GM18519 (cell line): ENCODE results near the gene SCYL1.
"Not testable (repeated sequence)": the region's sequence is repeated elsewhere in the genome, so short reads cannot be mapped to it uniquely, and the experiment has no call there.

Experiments used
- ATAC-seq: cut with Tn5 transposase; IDR thresholded peaks from one replicate; pipeline ENCODE4 v1.9.1; 2021; ENCODE audit warnings: mild to moderate bottlenecking, moderate library complexity; ENCODE audit not compliant: unreplicated experiment, low FRiP score

The SCYL1 gene

DNA sequence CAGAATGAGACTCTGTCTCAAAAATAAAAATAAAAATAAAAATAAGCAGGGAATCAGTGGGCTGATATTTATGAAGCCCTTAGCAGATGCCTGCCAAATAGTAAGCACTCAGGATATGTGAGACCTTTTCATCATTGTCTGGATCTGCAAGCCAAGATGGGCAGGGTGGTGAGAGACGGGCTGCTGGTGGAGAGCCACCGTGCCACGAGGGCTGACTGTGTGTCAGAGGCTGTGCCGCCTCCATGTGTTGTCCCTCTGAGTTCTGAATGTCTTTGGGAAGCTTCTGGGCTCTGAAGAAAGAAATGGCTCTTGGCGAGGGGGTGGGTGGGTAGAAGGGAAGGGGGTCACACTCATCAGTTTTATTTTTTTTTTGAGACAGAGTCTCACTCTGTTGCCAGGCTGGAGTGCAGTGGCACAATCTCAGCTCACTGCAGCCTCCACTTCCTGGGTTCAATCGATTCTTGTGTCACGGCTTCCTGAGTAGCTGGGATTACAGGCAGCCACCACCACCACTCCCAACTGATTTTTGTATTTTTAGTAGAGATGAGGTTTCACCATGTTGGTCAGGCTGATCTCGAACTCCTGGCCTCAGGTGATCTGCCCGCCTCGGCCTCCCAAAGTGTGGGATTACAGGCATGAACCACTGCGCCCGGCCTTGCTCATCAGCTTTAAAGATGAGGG is 40.1 kb downstream of the SCYL1 start:
- not testable (repeated sequence) for ATAC-seq

DNA sequence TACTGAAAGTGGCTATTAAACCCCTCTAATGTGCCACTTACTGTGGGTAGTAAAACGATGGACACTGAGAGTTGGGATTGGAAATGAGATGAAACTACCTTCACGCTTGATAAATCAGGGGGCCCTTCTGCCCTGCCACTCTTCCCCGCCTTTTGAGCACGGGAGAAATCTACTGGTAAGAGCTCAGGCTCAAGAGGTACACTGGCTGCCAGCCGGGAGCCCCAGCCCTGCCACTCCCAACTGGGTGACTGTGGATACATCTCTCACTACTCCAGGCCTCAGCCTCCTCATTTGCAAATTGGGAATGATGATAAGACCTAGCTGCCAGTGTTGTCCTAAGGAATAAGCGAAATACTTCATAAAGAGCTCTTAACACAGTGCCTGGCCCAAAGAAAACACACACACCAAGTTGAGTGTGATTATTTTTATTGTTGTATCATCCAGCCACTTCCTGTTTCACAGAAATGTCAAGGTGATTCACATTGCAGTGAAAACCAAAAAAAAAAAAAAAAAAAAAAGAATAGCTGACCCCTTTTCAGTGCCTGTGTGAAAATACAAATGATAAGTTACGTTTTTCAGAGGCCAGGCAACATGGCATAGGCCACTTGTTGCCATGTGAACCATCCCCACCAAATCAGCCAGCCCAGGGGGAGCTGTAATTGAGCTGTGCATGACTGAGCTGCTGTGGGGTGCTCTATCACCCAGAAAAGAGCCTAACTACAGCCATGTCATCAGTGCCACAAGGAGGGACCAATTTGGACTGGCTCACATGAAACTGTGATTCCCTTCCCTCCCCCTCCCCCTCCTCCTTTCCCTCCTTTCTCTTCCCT is 41.0 kb downstream of the SCYL1 start:
- ATAC-seq: no peak

- no peak for ATAC-seq
Measured at GRCh38 chr11:65569164-65569972, 44.5 kb downstream of the SCYL1 start.

- ATAC-seq: peak; percentile 49
Measured at GRCh38 chr11:65569973-65570918, 45.4 kb downstream of the SCYL1 start, which contains the start of gene ZNRD2. TSS of gene ZNRD2 (plus strand) at chr11:65570477. CDS start at chr11:65570492, 15 bp downstream.

GRCh38 chr11:65571420-65571819 is 46.5 kb downstream of the SCYL1 start:
- ATAC-seq: no peak

GRCh38 chr11:65571940-65572339 is 47.1 kb downstream of the SCYL1 start:
- no peak for ATAC-seq

GRCh38 chr11:65572356-65573051 is 47.6 kb downstream of the SCYL1 start, which contains the start of gene FAM89B:
TSS of gene FAM89B (plus strand) at chr11:65572538. CDS start at chr11:65572670, 132 bp downstream.
- no peak for ATAC-seq

DNA sequence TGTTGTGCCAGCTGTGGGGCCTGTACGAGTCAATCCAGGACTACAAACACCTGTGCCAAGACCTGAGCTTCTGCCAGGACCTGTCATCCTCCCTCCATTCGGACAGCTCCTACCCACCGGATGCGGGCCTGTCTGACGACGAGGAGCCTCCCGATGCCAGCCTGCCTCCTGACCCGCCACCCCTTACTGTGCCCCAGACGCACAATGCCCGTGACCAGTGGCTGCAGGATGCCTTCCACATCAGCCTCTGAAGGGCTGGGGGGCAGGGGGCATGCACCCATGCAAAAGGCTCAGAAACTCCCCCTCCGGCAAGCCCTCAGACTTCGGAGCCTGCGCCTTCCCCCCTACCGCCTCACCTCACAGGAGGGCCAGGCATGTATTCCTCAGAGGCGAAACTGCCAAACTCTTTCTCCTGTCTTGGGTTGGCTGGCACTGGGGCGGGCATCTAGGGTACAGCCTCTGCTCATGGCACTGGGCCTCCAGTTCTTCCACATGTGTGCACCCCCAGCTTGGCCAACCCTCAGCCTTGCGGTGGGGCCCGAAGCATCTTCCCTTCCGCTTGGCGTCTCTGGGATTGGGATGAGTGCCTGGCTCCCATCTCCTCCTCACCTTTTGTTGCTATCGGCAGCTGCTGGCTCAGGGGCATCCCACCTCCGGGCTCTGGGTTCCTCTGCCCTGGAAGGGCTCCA is 48.7 kb downstream of the SCYL1 start:
- ATAC-seq: no peak

DNA sequence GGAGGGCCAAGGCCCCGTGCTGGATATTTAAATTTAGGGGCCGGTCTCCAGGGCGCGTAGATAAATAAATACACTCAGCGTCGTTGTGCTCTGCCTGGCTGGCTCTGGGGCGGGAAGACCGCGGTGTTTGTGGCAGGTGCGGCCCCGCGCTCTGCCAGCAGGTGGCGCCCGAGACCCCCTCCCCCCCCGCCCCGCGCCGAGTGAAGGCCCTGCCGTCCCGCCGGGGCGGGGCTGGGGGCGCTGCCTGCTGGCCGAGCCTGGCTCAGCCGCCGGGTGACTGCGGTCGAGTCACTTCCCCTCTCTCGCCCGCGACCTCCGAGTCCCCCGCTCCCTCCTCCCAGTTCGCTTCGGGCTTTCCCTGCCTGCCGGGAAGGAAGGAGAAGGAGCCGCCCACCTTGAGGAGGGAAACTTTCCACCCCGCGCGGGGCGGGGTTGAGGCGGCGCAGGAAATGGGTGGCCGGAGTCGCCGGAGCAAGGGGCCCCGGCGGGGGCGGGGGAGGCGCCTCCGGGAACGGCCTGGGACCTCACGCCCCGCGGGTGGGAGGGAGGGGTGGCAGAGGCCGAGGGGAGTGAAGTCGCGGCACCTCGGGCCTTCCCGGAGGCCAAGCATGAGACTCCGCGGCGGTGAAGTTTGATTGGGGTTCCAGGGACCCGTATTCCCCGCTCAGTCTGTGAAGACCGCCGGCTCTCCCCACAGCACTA is 49.4 kb downstream of the SCYL1 start:
- no peak for ATAC-seq

- no peak for ATAC-seq
Measured at GRCh38 chr11:65574811-65575567, 50.1 kb downstream of the SCYL1 start.

DNA sequence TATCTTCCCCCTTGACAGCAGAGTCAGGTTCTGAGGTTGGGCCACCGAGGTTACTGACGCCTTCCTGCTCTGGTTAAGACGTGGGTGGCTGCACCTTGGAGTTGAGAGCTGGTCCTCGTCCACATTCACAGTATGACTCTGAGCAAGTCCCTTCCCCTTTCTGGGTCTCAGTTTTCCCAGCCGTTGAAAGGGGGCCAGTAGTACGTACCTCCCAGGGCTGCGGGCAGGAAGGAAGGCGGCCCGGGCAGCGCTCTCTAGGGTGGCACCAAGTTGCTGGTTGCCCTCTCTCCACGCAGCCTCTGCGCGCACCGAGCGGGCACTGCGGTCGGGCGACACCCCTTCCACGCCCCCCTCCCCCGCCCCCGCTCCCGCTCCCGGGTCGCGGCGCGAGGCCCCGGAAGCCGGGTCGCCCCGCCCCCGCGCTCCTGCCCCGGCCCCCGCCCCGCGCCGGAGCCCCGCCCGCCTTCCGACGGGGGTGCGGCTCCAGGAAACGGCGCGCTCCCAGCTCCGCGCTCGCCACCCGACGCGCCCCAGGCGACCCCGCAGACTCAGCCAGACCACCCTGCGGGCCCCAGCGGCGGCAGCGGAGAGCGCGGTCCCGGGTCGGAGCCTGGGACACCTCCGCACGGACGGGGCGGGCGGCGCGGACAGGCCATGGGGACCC is 50.8 kb downstream of the SCYL1 start, which contains the start of gene EHBP1L1:
Gene EHBP1L1 (plus strand): TSS at position 486 of the 664 bp plus-strand sequence. CDS start 250 bp downstream, outside the sequence.
- no peak for ATAC-seq

- no peak for ATAC-seq
Measured at GRCh38 chr11:65576232-65576866, 51.5 kb downstream of the SCYL1 start.

DNA sequence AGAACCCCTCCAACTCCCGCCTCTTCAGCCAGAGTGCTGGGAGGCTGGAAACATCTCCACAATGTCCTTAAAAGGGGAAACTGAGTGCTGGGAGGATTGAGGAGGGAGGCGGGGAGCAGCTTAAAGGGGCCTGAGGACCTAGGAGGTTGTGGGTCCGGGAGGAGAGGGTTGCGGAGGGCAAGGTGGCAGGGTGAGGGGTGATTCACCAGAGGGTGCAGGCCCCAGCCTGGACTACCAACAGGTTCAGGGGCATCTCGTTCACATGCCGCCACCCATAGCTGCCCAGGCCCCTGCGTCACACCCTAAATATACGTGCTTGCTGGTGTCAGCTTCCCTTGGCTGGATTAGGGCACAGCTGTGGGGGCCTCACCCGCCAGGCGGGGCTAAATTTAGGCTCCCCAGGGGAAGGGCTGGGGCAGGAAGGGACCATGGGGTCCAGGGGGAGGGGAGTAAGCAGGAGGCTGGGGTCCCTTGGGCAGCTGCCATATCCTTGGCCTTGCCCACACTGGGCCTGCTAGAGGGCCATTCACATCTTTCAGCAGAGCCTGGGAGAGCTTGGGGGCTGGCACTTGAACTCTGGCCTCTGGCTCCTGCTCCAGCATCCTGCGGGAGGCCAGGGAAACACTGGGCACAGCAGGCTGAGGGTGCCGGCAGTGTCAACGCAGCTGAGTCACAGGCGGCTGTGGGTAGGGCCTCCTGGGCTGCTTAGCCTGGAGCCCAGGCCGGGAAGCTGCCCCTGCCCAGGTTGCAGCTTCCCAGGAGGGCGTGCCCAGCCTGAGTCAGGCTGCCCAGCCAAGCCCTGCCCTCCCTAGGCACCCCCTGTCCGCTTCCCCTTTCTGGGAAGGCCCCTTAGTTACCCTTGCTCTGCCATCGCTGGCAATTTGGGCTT is 52.2 kb downstream of the SCYL1 start:
- no peak for ATAC-seq

DNA sequence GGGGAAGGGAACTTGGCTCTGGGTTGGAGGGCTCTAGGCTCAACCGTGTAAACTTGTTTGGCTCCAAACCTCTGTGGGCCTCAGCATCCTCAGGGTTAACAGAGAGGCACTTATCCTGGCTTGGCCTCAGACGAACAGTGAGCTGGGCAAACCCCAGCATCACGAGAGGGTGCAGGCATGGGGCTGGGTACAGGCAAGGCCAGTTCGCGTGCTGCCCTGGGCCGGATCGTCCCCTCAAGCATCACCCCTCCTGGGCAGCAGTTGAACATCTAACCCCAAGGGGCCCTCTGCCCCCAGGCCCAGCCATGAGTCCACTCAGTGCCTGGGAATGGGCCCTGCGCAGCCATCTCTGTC is 52.9 kb downstream of the SCYL1 start:
- no peak for ATAC-seq

- no peak for ATAC-seq
Measured at GRCh38 chr11:65578134-65578533, 53.3 kb downstream of the SCYL1 start.
